Jurkat, Clone E6-1 (cell line): Measurements from ENCODE around the gene HCN3.

Experiments
- DNase-seq: peaks from one replicate; pipeline ENCODE4 v3.0.0-alpha.2; 2011; ENCODE audit warnings: low read depth, low spot score
- H3K4me3 ChIP-seq: 2 replicates; pipeline ENCODE4 v1.5.1; 2011; ENCODE audit warnings: mild to moderate bottlenecking, low read length, control low read depth, moderate library complexity

The HCN3 gene

GRCh38 chr1:155301342-155301841 is 24.1 kb downstream of the HCN3 start, which contains the start of gene PKLR:
TSS of gene PKLR (minus strand) at chr1:155301438. CDS start at chr1:155301395, 43 bp downstream.
- no peak within 1 kb of the TSS for H3K4me3 ChIP-seq
- DNase-seq = no peak

- no peak for DNase-seq
These were observed 27.3 kb downstream of the HCN3 start for GRCh38 chr1:155304558-155305063.

GRCh38 chr1:155305881-155306391 is 28.7 kb downstream of the HCN3 start:
- no peak overlapping the region for H3K4me3 ChIP-seq
- DNase-seq = no peak

More at GRCh38 chr1:155304558-155305063, 27.3 kb downstream of the HCN3 start:
- H3K4me3 ChIP-seq = no peak overlapping the region

- H3K4me3 ChIP-seq = no peak overlapping the region
- peak; percentile 55 for DNase-seq
These were observed 30.0 kb downstream of the HCN3 start for GRCh38 chr1:155307247-155307740.

- peak; percentile 99 for DNase-seq
- H3K4me3 ChIP-seq = peak within 1 kb of the TSS; percentile 83
These were observed 31.5 kb downstream of the HCN3 start, which contains the start of gene FDPS for GRCh38 chr1:155308493-155309422. TSS of gene FDPS (plus strand) at chr1:155308866. CDS start at chr1:155309790, 924 bp downstream.

GRCh38 chr1:155309423-155310021 is 32.3 kb downstream of the HCN3 start:
- no peak for DNase-seq
- H3K4me3 ChIP-seq = peak overlapping the region; percentile 83

GRCh38 chr1:155313261-155313660 is 36.0 kb downstream of the HCN3 start:
- no peak for DNase-seq
- H3K4me3 ChIP-seq = no peak overlapping the region

GRCh38 chr1:155316922-155317321 is 39.7 kb downstream of the HCN3 start:
- H3K4me3 ChIP-seq = no peak overlapping the region
- DNase-seq = no peak

- DNase-seq = no peak
- no peak overlapping the region for H3K4me3 ChIP-seq
These were observed 40.8 kb downstream of the HCN3 start for GRCh38 chr1:155318082-155318481.

- DNase-seq = no peak
- no peak overlapping the region for H3K4me3 ChIP-seq
These were observed 42.3 kb downstream of the HCN3 start for GRCh38 chr1:155319536-155319935.

GRCh38 chr1:155320252-155320651 is 43.0 kb downstream of the HCN3 start:
- DNase-seq = no peak
- no peak overlapping the region for H3K4me3 ChIP-seq

- H3K4me3 ChIP-seq = no peak within 1 kb of the TSS
- no peak for DNase-seq
These were observed 43.7 kb downstream of the HCN3 start, which contains the start of gene RUSC1 for GRCh38 chr1:155320661-155321617. TSS of gene RUSC1 (plus strand) at chr1:155320894. CDS start at chr1:155321774, 880 bp downstream.

- no peak overlapping the region for H3K4me3 ChIP-seq
- DNase-seq = no peak
These were observed 44.6 kb downstream of the HCN3 start for GRCh38 chr1:155321639-155322503.

GRCh38 chr1:155322571-155322952 is 45.3 kb downstream of the HCN3 start:
- H3K4me3 ChIP-seq = peak overlapping the region; percentile 86
- no peak for DNase-seq

- H3K4me3 ChIP-seq = peak overlapping the region; percentile 86
- DNase-seq = peak; percentile 49
These were observed 45.9 kb downstream of the HCN3 start for GRCh38 chr1:155322953-155323728.

GRCh38 chr1:155323729-155324036 is 46.4 kb downstream of the HCN3 start:
- DNase-seq = peak; percentile 67
- peak overlapping the region; percentile 86 for H3K4me3 ChIP-seq
